ENCODE results near the gene NFILZ. TPM values are rescaled to one million over a fixed set of nuclear protein-coding genes. Genes with fewer than 3 reads are reported as not detected.

The NFILZ gene
- total and polyA plus RNA-seq, 2 donors (not counting 1 experiment from before 2014, with no cell fraction given), result not detected

DNA sequence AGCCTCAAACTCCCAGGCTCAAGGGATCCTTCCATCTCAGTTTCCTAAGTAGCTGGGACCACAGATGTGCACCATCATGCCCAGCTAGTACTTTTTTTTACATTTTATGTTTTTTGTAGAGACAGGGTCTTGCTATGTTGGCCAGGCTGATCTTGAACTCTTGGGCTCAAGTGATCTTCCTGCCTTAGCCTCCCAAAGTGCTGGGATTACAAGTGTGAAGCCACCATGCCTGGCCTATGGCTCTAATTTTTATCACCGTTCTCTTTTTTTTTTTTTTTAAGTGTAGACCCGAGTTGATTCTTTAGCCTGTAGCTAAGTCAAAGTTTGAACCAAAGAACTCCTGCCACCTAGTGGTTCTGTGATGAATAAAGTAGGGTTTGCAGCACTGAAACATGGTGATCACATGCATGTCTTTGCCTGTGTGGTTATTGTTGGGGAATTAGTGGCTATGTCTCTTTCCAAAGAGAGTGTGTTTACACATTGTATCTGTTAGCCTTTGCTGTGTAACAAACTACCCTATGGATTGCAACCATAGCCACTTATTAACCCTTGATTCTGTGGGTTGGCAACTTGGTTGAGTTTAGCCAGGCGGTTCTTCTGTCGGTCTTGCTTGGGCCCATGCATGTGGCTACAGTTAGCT, 11.6 kb downstream of the NFILZ start:
- Histone ChIP-seq H2AFZ (ENCODE audit: low read length) (no peak overlapping the region), H3K9me3 (ENCODE audit: control insufficient read depth, insufficient read depth, low read depth, low read length) (no peaks in the 10 kb centered on the region), H3K9ac (ENCODE audit: insufficient read depth, low read length) (no peak overlapping the region), H3K27me3 (ENCODE audit: control insufficient read depth, insufficient read depth, low read length) (no peaks in the 10 kb centered on the region), H3K4me3 (replicated peaks in 1 of 4; ENCODE audit: control extremely low read depth in 1 of 4, insufficient read depth in 1 of 4, low read depth in 3 of 4, low read length in 4 of 4) (no peak overlapping the region), H3K4me1 (ENCODE audit: control insufficient read depth, extremely low read depth, insufficient read depth, low read length) (peaks cover 2% of the 10 kb centered on the region), H3K4me2 (ENCODE audit: extremely low read depth, insufficient read depth, low read length) (no peak overlapping the region), H3K36me3 (ENCODE audit: control insufficient read depth, insufficient read depth, low read length) (no peaks in the 10 kb centered on the region), H3K27ac (ENCODE audit: insufficient read depth, low read length) (no peak overlapping the region), H3K79me2 (ENCODE audit: control insufficient read depth, insufficient read depth, low read length) (no peaks in the 10 kb centered on the region), H4K20me1 (ENCODE audit: control insufficient read depth, extremely low read depth, insufficient read depth, low read length) (no peaks in the 10 kb centered on the region)
- peak; percentile 56 to 65 for TF ChIP-seq CTCF (conservative IDR thresholded peaks at IDR 0.05 in 1 of 2, IDR thresholded peaks at IDR 0.05 in 1 of 2; ENCODE audit: low read depth in 1 of 2, low read length in 2 of 2)
- TF ChIP-seq EZH2 (IDR thresholded peaks at IDR 0.05; ENCODE audit: low read length, missing control alignments), result no peak
- peak; percentile 58 to 70 for DNase-seq (ENCODE audit: low read depth in 2 of 2)

DNA sequence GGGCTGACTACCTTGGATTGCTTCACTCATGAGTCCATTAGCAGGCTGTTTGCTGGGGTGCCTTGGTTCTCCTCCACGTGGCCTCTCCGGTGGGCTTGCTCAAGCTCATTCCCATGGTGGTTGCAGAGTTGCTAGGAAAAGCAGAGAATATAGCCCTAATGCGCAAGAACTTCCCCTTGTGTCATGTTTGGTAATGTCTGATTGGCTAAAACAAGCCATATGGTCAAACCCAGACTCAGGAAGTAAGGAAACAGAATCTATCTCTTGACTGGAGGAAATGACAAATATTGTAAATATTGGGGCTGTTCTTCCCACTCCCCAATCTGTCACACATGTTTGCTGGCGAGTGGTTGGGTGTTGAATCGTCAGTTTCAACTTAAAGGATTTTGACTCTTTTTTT, 12.1 kb downstream of the NFILZ start:
- Histone ChIP-seq H4K20me1 (ENCODE audit: control insufficient read depth, extremely low read depth, insufficient read depth, low read length) (no peaks in the 10 kb centered on the region), H3K4me3 (replicated peaks in 1 of 4; ENCODE audit: control extremely low read depth in 1 of 4, insufficient read depth in 1 of 4, low read depth in 3 of 4, low read length in 4 of 4) (no peak overlapping the region), H3K4me1 (ENCODE audit: control insufficient read depth, extremely low read depth, insufficient read depth, low read length) (peaks cover 2% of the 10 kb centered on the region), H3K27me3 (ENCODE audit: control insufficient read depth, insufficient read depth, low read length) (no peaks in the 10 kb centered on the region), H3K9me3 (ENCODE audit: control insufficient read depth, insufficient read depth, low read depth, low read length) (no peaks in the 10 kb centered on the region), H3K9ac (ENCODE audit: insufficient read depth, low read length) (no peak overlapping the region), H3K36me3 (ENCODE audit: control insufficient read depth, insufficient read depth, low read length) (no peaks in the 10 kb centered on the region), H2AFZ (ENCODE audit: low read length) (no peak overlapping the region), H3K27ac (ENCODE audit: insufficient read depth, low read length) (no peak overlapping the region), H3K79me2 (ENCODE audit: control insufficient read depth, insufficient read depth, low read length) (no peaks in the 10 kb centered on the region), H3K4me2 (ENCODE audit: extremely low read depth, insufficient read depth, low read length) (no peak overlapping the region)
- TF ChIP-seq EZH2 (IDR thresholded peaks at IDR 0.05; ENCODE audit: low read length, missing control alignments), result no peak
- no peak for TF ChIP-seq CTCF (conservative IDR thresholded peaks at IDR 0.05 in 1 of 2, IDR thresholded peaks at IDR 0.05 in 1 of 2; ENCODE audit: low read depth in 1 of 2, low read length in 2 of 2)
- no peak for DNase-seq (ENCODE audit: low read depth in 2 of 2)

- H3K27ac ChIP-seq (ENCODE audit: insufficient read depth, low read length), result no peak overlapping the region
- H3K9me3 ChIP-seq (ENCODE audit: control insufficient read depth, insufficient read depth, low read depth, low read length), result no peaks in the 10 kb centered on the region
- H3K79me2 ChIP-seq (ENCODE audit: control insufficient read depth, insufficient read depth, low read length), result no peaks in the 10 kb centered on the region
- no peaks in the 10 kb centered on the region for H3K4me1 ChIP-seq (ENCODE audit: control insufficient read depth, extremely low read depth, insufficient read depth, low read length)
- H3K9ac ChIP-seq (ENCODE audit: insufficient read depth, low read length), result no peak overlapping the region
- no peak overlapping the region for H3K4me3 ChIP-seq (replicated peaks in 1 of 4; ENCODE audit: control extremely low read depth in 1 of 4, insufficient read depth in 1 of 4, low read depth in 3 of 4, low read length in 4 of 4)
- no peaks in the 10 kb centered on the region for H3K27me3 ChIP-seq (ENCODE audit: control insufficient read depth, insufficient read depth, low read length)
- no peaks in the 10 kb centered on the region for H4K20me1 ChIP-seq (ENCODE audit: control insufficient read depth, extremely low read depth, insufficient read depth, low read length)
- H3K36me3 ChIP-seq (ENCODE audit: control insufficient read depth, insufficient read depth, low read length), result no peaks in the 10 kb centered on the region
- DNase-seq (ENCODE audit: low read depth in 2 of 2), result no peak
- TF ChIP-seq EZH2 (IDR thresholded peaks at IDR 0.05; ENCODE audit: low read length, missing control alignments), result no peak
- no peak for TF ChIP-seq CTCF (conservative IDR thresholded peaks at IDR 0.05 in 1 of 2, IDR thresholded peaks at IDR 0.05 in 1 of 2; ENCODE audit: low read depth in 1 of 2, low read length in 2 of 2)
- no peak overlapping the region for H2AFZ ChIP-seq (ENCODE audit: low read length)
- H3K4me2 ChIP-seq (ENCODE audit: extremely low read depth, insufficient read depth, low read length), result no peak overlapping the region
These were observed 13.6 kb downstream of the NFILZ start for GRCh38 chr19:8643860-8644653.
